ELF-1 (cell line): Measurements from ENCODE around the gene KCTD17.
"Not testable (repeated sequence)": the region's sequence is repeated elsewhere in the genome, so short reads cannot be mapped to it uniquely, and the experiment has no call there.

Source experiments
- DNase-seq: peaks from one replicate; pipeline ENCODE4 v3.0.0-alpha.2; 2016; ENCODE audit warnings: low read depth, low spot score

KCTD17 gene

GRCh38 chr22:37060801-37061610 lies 9.5 kb downstream of the KCTD17 start:
- DNase-seq: no peak

- no peak for DNase-seq
Observed at GRCh38 chr22:37061611-37062375, 10.3 kb downstream of the KCTD17 start.

GRCh38 chr22:37062376-37062675 lies 10.8 kb downstream of the KCTD17 start:
- no peak for DNase-seq

GRCh38 chr22:37062702-37063381 lies 11.3 kb downstream of the KCTD17 start:
- DNase-seq: no peak

GRCh38 chr22:37063431-37064420 lies 12.2 kb downstream of the KCTD17 start:
- DNase-seq: no peak

- no peak for DNase-seq
Observed at GRCh38 chr22:37064553-37064952, 13.0 kb downstream of the KCTD17 start.

- DNase-seq: no peak
Observed at GRCh38 chr22:37065180-37065579, 13.6 kb downstream of the KCTD17 start.

GRCh38 chr22:37065961-37066360 lies 14.4 kb downstream of the KCTD17 start:
- no peak for DNase-seq

- DNase-seq: no peak
Observed at GRCh38 chr22:37067428-37067827, 15.9 kb downstream of the KCTD17 start.

- DNase-seq: peak; percentile 56
Observed at GRCh38 chr22:37068859-37069258, 17.3 kb downstream of the KCTD17 start.

- no peak for DNase-seq
Observed at GRCh38 chr22:37069319-37069718, 17.8 kb downstream of the KCTD17 start.

GRCh38 chr22:37069719-37070118 lies 18.2 kb downstream of the KCTD17 start:
- DNase-seq: no peak

- no peak for DNase-seq
Observed at GRCh38 chr22:37070334-37070733, 18.8 kb downstream of the KCTD17 start.

GRCh38 chr22:37070744-37071143 lies 19.2 kb downstream of the KCTD17 start:
- DNase-seq: no peak

- DNase-seq: not testable (repeated sequence)
Observed at GRCh38 chr22:37071850-37072592, 20.5 kb downstream of the KCTD17 start.

- no peak for DNase-seq
Observed at GRCh38 chr22:37072673-37073072, 21.1 kb downstream of the KCTD17 start.

GRCh38 chr22:37074537-37074936 lies 23.0 kb downstream of the KCTD17 start:
- no peak for DNase-seq

GRCh38 chr22:37075046-37075445 lies 23.5 kb downstream of the KCTD17 start:
- no peak for DNase-seq

- no peak for DNase-seq
Observed at GRCh38 chr22:37075822-37076433, 24.4 kb downstream of the KCTD17 start.

GRCh38 chr22:37077802-37078448 lies 26.4 kb downstream of the KCTD17 start:
- DNase-seq: peak; percentile 84
